Upper lobe of left lung (tissue), 6 donors: ENCODE results near the gene EHMT1. TPM values are rescaled to one million over a fixed set of nuclear protein-coding genes. Genes with fewer than 3 reads are reported as not detected.
A peak's percentile ranks its signal among the peaks of the same experiment; 100 is the strongest.
"Not testable (repeated sequence)": the region's sequence is repeated elsewhere in the genome, so short reads cannot be mapped to it uniquely, and the experiment has no call there.

Experiments
- ATAC-seq, 2 donors: fragments of 200-7000 bp; cut with Tn5 transposase; one replicate each; pipeline ENCODE4 v1.9.1; 2022; ENCODE audit warnings: mild to moderate bottlenecking in 2 of 2, moderate library complexity in 2 of 2; ENCODE audit not compliant: low FRiP score in 2 of 2
- DNase-seq, 2 donors: peaks; one replicate each; pipeline ENCODE4 v3.0.0-alpha.2; 2019 to 2020
- H3K27ac ChIP-seq, 4 donors: fragments of 200-600 bp; sonication (generic); one replicate each; pipeline ENCODE4 v1.5.1; 2016 to 2019
- H3K27me3 ChIP-seq, 4 donors: fragments of 200-600 bp; sonication (generic); one replicate each; pipeline ENCODE4 v1.5.1; 2017 to 2019
- H3K36me3 ChIP-seq, 4 donors: fragments of 200-600 bp; sonication (generic); one replicate each; pipeline ENCODE4 v1.5.1; 2016 to 2019
- H3K4me1 ChIP-seq, 4 donors: fragments of 200-600 bp; sonication (generic); one replicate each; pipeline ENCODE4 v1.5.1; 2018 to 2019
- H3K4me3 ChIP-seq, 4 donors: fragments of 200-600 bp; sonication (generic); one replicate each; pipeline ENCODE4 v1.5.1; 2017 to 2019; ENCODE audit warnings: mild to moderate bottlenecking in 2 of 4, moderate library complexity in 1 of 4
- H3K9me3 ChIP-seq, 4 donors: fragments of 200-600 bp; sonication (generic); one replicate each; pipeline ENCODE4 v1.5.1; 2018 to 2019
- CTCF ChIP-seq, 6 experiments: fragments of 450-650 bp in 4 of 6; fragments of 200-600 bp in 2 of 6; sonication (generic) in 2 of 6; IDR thresholded peaks; one replicate each; pipeline ENCODE4 v1.5.1; 2016 to 2019; ENCODE audit warnings: antibody characterized with exemption in 6 of 6
- EP300 ChIP-seq, 4 donors: sonication (generic); formaldehyde crosslinking; IDR thresholded peaks; one replicate each; pipeline ENCODE4 v1.5.1; 2017; ENCODE audit warnings: antibody characterized with exemption in 4 of 4, control low read depth in 2 of 4
- POLR2A ChIP-seq, 4 donors: fragments of 450-650 bp; IDR thresholded peaks; one replicate each; pipeline ENCODE4 v1.5.1; 2016 to 2017; ENCODE audit warnings: antibody characterized with exemption in 4 of 4, mild to moderate bottlenecking in 2 of 4
- POLR2AphosphoS5 ChIP-seq, 2 donors: sonication (generic); formaldehyde crosslinking; IDR thresholded peaks; one replicate each; pipeline ENCODE4 v1.5.1; 2017; ENCODE audit warnings: antibody characterized with exemption in 2 of 2
- WGBS, 2 donors: methylation state at CpG; one replicate each; pipeline ENCODE4 v1.1.5; 2017 to 2018; 5-methylcytosine and 5-hydroxymethylcytosine counted together
- total RNA-seq, 6 donors: library from RNA; depleted of rRNA in 4 of 6; stranded (reverse); fragments of >200 nt in 4 of 6; gene quantifications; one replicate each; pipeline versions ENCODE4 v1.1.0 to v1.2.1, GENCODE V29; 2016 to 2021
- donor health status: DM: no; HTN: no; CAD: no; lungs with moderate emphysema.
- donor health status: DM: no; HTN: yes; CAD: no; lungs with severe emphysema.

Gene EHMT1
- total RNA-seq, 6 donors from 2014 or later: 68.0 to 183 (median 83.6) TPM

DNA sequence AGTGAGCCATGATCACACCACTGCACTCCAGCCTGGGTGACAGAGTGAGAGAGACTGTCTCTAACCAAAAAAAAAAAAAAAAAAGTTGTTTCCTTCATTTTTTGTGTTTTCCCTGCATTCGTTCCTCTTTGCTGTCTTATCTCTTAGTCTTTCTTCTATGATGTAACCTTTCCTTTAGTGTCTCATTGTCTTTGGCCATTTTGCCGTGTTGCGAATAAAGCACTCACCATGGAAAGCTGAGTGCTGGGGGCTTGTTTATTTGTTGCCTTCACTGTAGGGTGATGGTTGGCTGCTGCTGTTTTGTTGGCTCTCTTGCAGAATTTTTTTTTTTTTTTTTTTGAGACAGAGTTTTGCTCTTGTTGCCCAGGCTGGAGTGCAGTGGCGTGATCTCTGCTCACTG, 7.7 kb downstream of the EHMT1 start:
- H3K27me3 ChIP-seq: no peaks in the 10 kb centered on the region
- H3K4me3 ChIP-seq: no peak overlapping the region
- no peak overlapping the region for H3K27ac ChIP-seq
- TF ChIP-seq CTCF (IDR thresholded peaks at IDR 0.05): no peak
- no peak for TF ChIP-seq EP300 (IDR thresholded peaks at IDR 0.05)
- TF ChIP-seq POLR2A (IDR thresholded peaks at IDR 0.05): no peak
- TF ChIP-seq POLR2AphosphoS5 (IDR thresholded peaks at IDR 0.05): no peak
- DNase-seq (no peak), ATAC-seq (no peak)
- 64 to 71% methylated on average over 4 of the region's 4 CpGs for WGBS, 2 donors
- no peaks in the 10 kb centered on the region for H3K9me3 ChIP-seq
- peaks cover 41 to 69% (median 44%) of the 10 kb centered on the region in 4 donors for H3K4me1 ChIP-seq
- H3K36me3 ChIP-seq: peaks cover 0 to 7% (median 3%) of the 10 kb centered on the region in 4 donors

- H3K4me1 ChIP-seq: peaks cover 38 to 69% (median 46%) of the 10 kb centered on the region in 4 donors
These were observed 8.6 kb downstream of the EHMT1 start for GRCh38 chr9:137627406-137627805.

GRCh38 chr9:137630126-137630525, 11.3 kb downstream of the EHMT1 start:
- TF ChIP-seq EP300 (IDR thresholded peaks at IDR 0.05): no peak
- TF ChIP-seq POLR2AphosphoS5 (IDR thresholded peaks at IDR 0.05): no peak
- no peak for TF ChIP-seq POLR2A (IDR thresholded peaks at IDR 0.05)
- no peak for TF ChIP-seq CTCF (IDR thresholded peaks at IDR 0.05)
- Histone ChIP-seq H3K27me3 (no peaks in the 10 kb centered on the region), H3K4me3 (no peak overlapping the region), H3K27ac (peak overlapping the region in 1 of 4 donors; percentile 67), H3K36me3 (no peaks in the 10 kb centered on the region), H3K9me3 (no peaks in the 10 kb centered on the region), H3K4me1 (peaks cover 38 to 61% (median 51%) of the 10 kb centered on the region in 4 donors)
- 11 to 28% methylated on average over 1 of the region's 1 CpG for WGBS, 2 donors
- no peak for ATAC-seq
- DNase-seq: no peak

More at GRCh38 chr9:137627406-137627805, 8.6 kb downstream of the EHMT1 start:
- not testable (repeated sequence) for H3K9me3 ChIP-seq, H3K4me3 ChIP-seq, ATAC-seq, H3K27ac ChIP-seq, H3K36me3 ChIP-seq, H3K27me3 ChIP-seq
- 97 to 98% methylated on average over 14 of the region's 14 CpGs for WGBS, 2 donors
- peak in 1 of 2 donors; percentile 61 for DNase-seq

- 61 to 62% methylated on average over 4 of the region's 4 CpGs for WGBS, 2 donors
- no peaks in the 10 kb centered on the region for H3K9me3 ChIP-seq
- ATAC-seq: no peak
These were observed 11.9 kb downstream of the EHMT1 start for GRCh38 chr9:137630679-137631078.

DNA sequence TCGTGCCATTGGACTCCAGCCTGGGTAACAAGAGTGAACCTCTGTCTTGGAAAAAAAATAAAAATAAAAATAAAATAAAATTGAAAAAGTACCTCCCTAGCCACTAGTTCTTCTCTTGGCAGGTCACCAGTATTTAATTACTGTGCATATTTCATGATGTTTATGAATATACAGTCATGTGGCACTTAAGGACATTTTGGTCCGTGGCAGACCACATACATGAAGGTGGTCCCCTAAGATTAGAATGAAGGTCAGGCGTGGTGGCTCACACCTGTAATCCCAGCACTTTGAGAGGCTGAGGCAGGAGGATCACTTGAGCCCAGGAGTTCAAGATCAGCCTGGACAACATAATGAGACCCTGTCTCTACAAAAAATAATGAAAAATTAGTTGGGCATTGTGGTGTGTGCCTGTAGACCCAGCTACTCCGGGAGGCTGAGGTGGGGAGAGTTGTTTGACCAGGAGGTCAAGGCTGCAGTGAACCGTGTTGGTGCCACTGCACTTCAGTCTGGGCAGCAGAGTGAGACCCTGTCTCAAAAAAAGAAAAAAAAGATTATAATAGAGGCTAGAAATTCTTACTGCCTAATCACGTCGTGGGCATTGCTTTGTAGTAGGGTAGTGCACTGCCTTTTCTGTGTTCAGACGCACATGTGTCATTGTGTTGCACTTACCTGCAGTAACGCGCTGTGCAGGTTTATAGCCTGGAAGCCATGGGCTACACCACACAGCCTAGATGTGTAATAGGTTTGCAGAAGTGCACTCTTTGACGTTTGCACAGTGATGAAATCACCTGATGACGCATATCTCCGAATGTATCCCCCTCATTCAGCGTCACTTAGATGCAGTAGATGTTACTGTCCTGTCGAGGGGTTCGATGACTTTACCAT, 12.8 kb downstream of the EHMT1 start:
- peak overlapping the region in 1 of 4 donors; percentile 55 for H3K27ac ChIP-seq
- H3K9me3 ChIP-seq: no peaks in the 10 kb centered on the region
- peaks cover 38 to 52% (median 44%) of the 10 kb centered on the region in 4 donors for H3K4me1 ChIP-seq
- no peaks in the 10 kb centered on the region for H3K36me3 ChIP-seq
- H3K27me3 ChIP-seq: no peaks in the 10 kb centered on the region
- DNase-seq: no peak
- WGBS, 2 donors: 85 to 88% methylated on average over 16 of the region's 16 CpGs
- H3K4me3 ChIP-seq: no peak overlapping the region
- TF ChIP-seq EP300 (IDR thresholded peaks at IDR 0.05) (no peak), POLR2A (IDR thresholded peaks at IDR 0.05) (no peak), CTCF (IDR thresholded peaks at IDR 0.05) (no peak)
- no peak for ATAC-seq

More at GRCh38 chr9:137630679-137631078, 11.9 kb downstream of the EHMT1 start:
- DNase-seq: no peak
- no peak overlapping the region for H3K4me3 ChIP-seq
- peaks cover 38 to 55% (median 49%) of the 10 kb centered on the region in 4 donors for H3K4me1 ChIP-seq
- no peak for TF ChIP-seq POLR2AphosphoS5 (IDR thresholded peaks at IDR 0.05)
- no peaks in the 10 kb centered on the region for H3K27me3 ChIP-seq
- H3K36me3 ChIP-seq: no peaks in the 10 kb centered on the region
- peak overlapping the region in 1 of 4 donors; percentile 40 for H3K27ac ChIP-seq
